D721Med (cell line): ENCODE results near the gene OR6V1.

Source experiments
- DNase-seq: peaks from one replicate; pipeline ENCODE4 v3.0.0; 2011; ENCODE audit warnings: low spot score; ENCODE audit not compliant: insufficient read length
- FAIRE-seq: peaks from 2 replicates; lab custom pipeline; 2011; peaks lifted over from hg19 to GRCh38; lab: Jason Lieb, UNC
- CTCF ChIP-seq: IDR thresholded peaks from 2 replicates; pipeline ENCODE4 v1.5.1; 2012; ENCODE audit warnings: mild to moderate bottlenecking, control low read depth; ENCODE audit not compliant: insufficient read depth; ENCODE audit errors: missing control alignments

OR6V1 gene

GRCh38 chr7:143052041-143052440 lies at the start of gene OR6V1:
Gene OR6V1 (plus strand): TSS chr7:143052341. CDS start chr7:143052341, 0 bp downstream.
- DNase-seq (no peak), FAIRE-seq (no peak)
- TF ChIP-seq CTCF = no peak

- no peak for TF ChIP-seq CTCF
- no peak for FAIRE-seq
- DNase-seq = no peak
Observed at GRCh38 chr7:143002898-143003297, 49.2 kb upstream of the OR6V1 start.

GRCh38 chr7:143003393-143004051 lies 48.6 kb upstream of the OR6V1 start:
- TF ChIP-seq CTCF = peak; percentile 71
- DNase-seq = no peak
- no peak for FAIRE-seq

- FAIRE-seq = no peak
- DNase-seq = no peak
- TF ChIP-seq CTCF = no peak
Observed at GRCh38 chr7:143005632-143006260, 46.4 kb upstream of the OR6V1 start.

GRCh38 chr7:143008007-143008901 lies 43.9 kb upstream of the OR6V1 start:
- TF ChIP-seq CTCF = peak; percentile 92
- FAIRE-seq = no peak
- DNase-seq = no peak

- TF ChIP-seq CTCF = no peak
- no peak for FAIRE-seq
- DNase-seq = no peak
Observed at GRCh38 chr7:143012001-143012400, 40.1 kb upstream of the OR6V1 start.
